Suppressor macrophage treated with lipopolysaccharide for 4 hours (primary cell): ENCODE results near the gene FHDC1.
A peak's percentile ranks its signal among the peaks of the same experiment; 100 is the strongest.

Source experiments
- DNase-seq: peaks from one replicate; pipeline ENCODE4 v3.0.0-alpha.2; 2020

The FHDC1 gene

GRCh38 chr4:152936446-152937335 lies 568 bp downstream of the FHDC1 start:
- peak; percentile 7 for DNase-seq

- peak; percentile 23 for DNase-seq
Observed at GRCh38 chr4:152937336-152938236, 1.5 kb downstream of the FHDC1 start.

GRCh38 chr4:152938237-152938947 lies 2.3 kb downstream of the FHDC1 start:
- DNase-seq = no peak

- DNase-seq = no peak
Observed at GRCh38 chr4:152939621-152940020, 3.5 kb downstream of the FHDC1 start.

- DNase-seq = no peak
Observed at GRCh38 chr4:152940461-152940860, 4.3 kb downstream of the FHDC1 start.

GRCh38 chr4:152941411-152941810 lies 5.3 kb downstream of the FHDC1 start:
- DNase-seq = no peak

- no peak for DNase-seq
Observed at GRCh38 chr4:152942346-152942745, 6.2 kb downstream of the FHDC1 start.

- no peak for DNase-seq
Observed at GRCh38 chr4:152943672-152944071, 7.5 kb downstream of the FHDC1 start.

- no peak for DNase-seq
Observed at GRCh38 chr4:152944666-152945320, 8.7 kb downstream of the FHDC1 start.

- DNase-seq = no peak
Observed at GRCh38 chr4:152945639-152946038, 9.5 kb downstream of the FHDC1 start.

- no peak for DNase-seq
Observed at GRCh38 chr4:152946446-152946845, 10.3 kb downstream of the FHDC1 start.

GRCh38 chr4:152947311-152947710 lies 11.2 kb downstream of the FHDC1 start:
- no peak for DNase-seq

- DNase-seq = no peak
Observed at GRCh38 chr4:152949930-152950329, 13.8 kb downstream of the FHDC1 start.

- DNase-seq = no peak
Observed at GRCh38 chr4:152950402-152951274, 14.5 kb downstream of the FHDC1 start.

- DNase-seq = no peak
Observed at GRCh38 chr4:152951348-152951747, 15.2 kb downstream of the FHDC1 start.

GRCh38 chr4:152953514-152953913 lies 17.4 kb downstream of the FHDC1 start:
- DNase-seq = no peak

GRCh38 chr4:152954741-152955140 lies 18.6 kb downstream of the FHDC1 start:
- no peak for DNase-seq

- no peak for DNase-seq
Observed at GRCh38 chr4:152956147-152956546, 20.0 kb downstream of the FHDC1 start.

- no peak for DNase-seq
Observed at GRCh38 chr4:152956650-152957436, 20.7 kb downstream of the FHDC1 start.

GRCh38 chr4:152957437-152958171 lies 21.5 kb downstream of the FHDC1 start:
- DNase-seq = no peak
